DLD1 (cell line): ENCODE measurements around the gene RCBTB2.
"Not testable (repeated sequence)": the region's sequence is repeated elsewhere in the genome, so short reads cannot be mapped to it uniquely, and the experiment has no call there.

ENCODE experiments used
- in situ Hi-C: cut with HindIII; loops from 2 replicates; pipeline ENCODE4 v1.10.0; 2017; ENCODE audit warnings: low sequenced_read_pairs

Gene RCBTB2

DNA sequence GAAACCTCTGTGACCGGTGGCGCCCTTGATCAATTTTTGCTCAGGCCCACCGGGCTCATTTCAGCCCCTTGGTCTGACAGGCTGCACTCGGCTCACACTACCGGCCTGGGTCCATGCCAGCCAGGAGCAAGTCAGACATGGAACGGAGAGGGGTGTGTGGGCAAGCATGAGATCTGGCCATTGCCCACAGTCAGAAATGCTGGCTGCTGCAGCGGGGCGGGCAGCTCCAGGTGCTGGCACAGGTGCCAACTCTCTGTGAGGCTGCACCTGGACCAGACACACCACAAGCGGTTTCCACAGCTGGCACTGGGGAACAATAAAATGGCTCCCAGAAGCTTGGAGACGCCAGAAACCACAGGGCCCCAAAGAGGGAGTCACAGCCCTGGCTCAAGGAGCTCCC is 76.3 kb downstream of the RCBTB2 start:
- in situ Hi-C loops, result no loop called here

DNA sequence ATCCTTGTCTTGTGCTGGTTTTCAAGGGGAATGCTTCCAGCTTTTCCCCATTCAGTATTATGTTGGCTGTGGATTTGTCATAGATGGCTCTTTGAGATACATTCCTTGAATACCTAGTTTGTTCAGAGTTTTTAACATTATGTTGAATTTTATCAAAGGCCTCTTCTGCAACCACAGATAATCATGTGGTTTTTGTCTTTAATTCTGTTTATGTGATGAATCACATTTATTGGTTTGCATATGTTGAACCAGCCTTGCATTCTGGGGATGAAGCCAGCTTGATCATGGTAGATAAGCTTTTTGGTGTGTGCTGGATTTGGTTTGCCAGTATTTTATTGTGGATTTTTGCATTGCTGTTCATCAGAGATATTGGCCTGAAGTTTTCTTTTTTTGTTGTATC is 81.7 kb downstream of the RCBTB2 start:
- in situ Hi-C loops, result not testable (repeated sequence)

DNA sequence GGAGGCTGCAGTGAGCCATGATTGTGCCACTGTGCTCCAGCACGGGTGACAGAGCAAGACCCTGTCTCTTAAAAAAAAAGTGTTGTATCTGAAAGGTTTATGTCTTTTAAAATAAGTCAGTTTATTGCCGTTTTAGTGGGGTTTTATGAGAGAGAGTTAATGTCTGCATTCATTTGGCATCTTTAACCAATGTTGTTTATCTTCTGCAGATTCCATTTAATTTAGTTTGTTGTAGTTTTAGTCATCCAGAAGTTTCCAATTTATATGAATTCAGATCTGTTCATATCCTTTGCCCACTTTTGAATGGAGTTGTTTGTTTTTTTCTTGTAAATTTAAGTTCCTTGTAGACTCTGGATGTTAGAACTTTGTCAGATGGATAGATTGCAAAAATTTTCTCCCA is 83.2 kb downstream of the RCBTB2 start:
- in situ Hi-C loops, result no loop called here

GRCh38 chr13:48448959-48449614 is 83.8 kb downstream of the RCBTB2 start:
- in situ Hi-C loops, result no loop called here

- in situ Hi-C loops, result no loop called here
Measured at GRCh38 chr13:48448285-48448958, 84.5 kb downstream of the RCBTB2 start.

GRCh38 chr13:48446464-48446863 is 86.4 kb downstream of the RCBTB2 start:
- in situ Hi-C loops, result no loop called here

GRCh38 chr13:48443442-48444208 is 89.3 kb downstream of the RCBTB2 start:
- in situ Hi-C loops, result no loop called here
